IMR-90 (cell line): ENCODE measurements around the gene SMARCA4. TPM values are rescaled to one million over a fixed set of nuclear protein-coding genes. Genes with fewer than 3 reads are reported as not detected.

ENCODE experiments used
- ATAC-seq: fragments of 200-7000 bp; cut with Tn5 transposase; 2 replicates; pipeline ENCODE4 v1.9.1; 2020; ENCODE audit warnings: low read depth, mild to moderate bottlenecking, moderate library complexity
- BruUV-seq: library from RNA; stranded (reverse); fragments of 400-500 nt; replicated peaks from 2 replicates; lab custom pipeline; 2021; lab: Mats Ljungman, UMichigan
- CTCF ChIA-PET: fragments of 300-600 bp; formaldehyde crosslinking; extraction: SDS; loops from one replicate; lab custom pipeline; 2021; ENCODE audit warnings: antibody characterized with exemption; lab: Yijun Ruan, JAX
- POLR2A ChIA-PET: fragments of 300-600 bp; sonication (Branson Sonifier 250); formaldehyde crosslinking; loops from one replicate; lab custom pipeline; 2022; ENCODE audit warnings: antibody characterized with exemption; ENCODE audit not compliant: unreplicated experiment; lab: Charles Lee
- DNase-seq: peaks from one replicate; pipeline ENCODE4 v3.0.0; 2013
- H2AFZ ChIP-seq: replicated peaks from 2 replicates; pipeline ENCODE3; 2013; ENCODE audit warnings: low read length, mild to moderate bottlenecking; ENCODE audit not compliant: poor library complexity
- H2AK5ac ChIP-seq: 2 replicates; pipeline ENCODE4 v1.6.1; 2013; ENCODE audit warnings: low read depth, low read length, inconsistent platforms
- H2AK9ac ChIP-seq: replicated peaks from 2 replicates; pipeline ENCODE3; 2013; ENCODE audit warnings: mild to moderate bottlenecking, low read depth, low read length, moderate library complexity; ENCODE audit not compliant: poor library complexity
- H2BK120ac ChIP-seq: 2 replicates; pipeline ENCODE4 v1.6.1; 2013; ENCODE audit warnings: low read depth, low read length, inconsistent platforms
- H2BK15ac ChIP-seq: 3 replicates; pipeline ENCODE4 v1.6.1; 2013; ENCODE audit warnings: low read depth, low read length, inconsistent platforms
- H2BK20ac ChIP-seq: 2 replicates; pipeline ENCODE4 v1.6.1; 2013; ENCODE audit warnings: low read depth, mild to moderate bottlenecking, inconsistent platforms, low read length, moderate library complexity
- H2BK5ac ChIP-seq: 2 replicates; pipeline ENCODE4 v1.6.1; 2013; ENCODE audit warnings: mild to moderate bottlenecking, low read depth, low read length, inconsistent platforms; ENCODE audit not compliant: poor library complexity, severe bottlenecking
- H3K14ac ChIP-seq: replicated peaks from 2 replicates; pipeline ENCODE4 v1.6.1; 2013; ENCODE audit warnings: low read depth, low read length, inconsistent platforms
- H3K18ac ChIP-seq: 2 replicates; pipeline ENCODE4 v1.6.1; 2013; ENCODE audit warnings: low read depth, low read length, control low read depth
- H3K23ac ChIP-seq: 2 replicates; pipeline ENCODE4 v1.6.1; 2013; ENCODE audit warnings: low read depth, low read length, inconsistent platforms
- H3K27ac ChIP-seq: 2 replicates; pipeline ENCODE4 v1.5.1; 2013; ENCODE audit warnings: mild to moderate bottlenecking, control low read depth, low read length; ENCODE audit not compliant: insufficient read depth
- H3K27me3 ChIP-seq: 2 replicates; pipeline ENCODE4 v1.6.1; 2013; ENCODE audit warnings: low read length; ENCODE audit not compliant: control insufficient read depth, insufficient read depth
- H3K36me3 ChIP-seq: 2 replicates; pipeline ENCODE4 v1.6.1; 2013; ENCODE audit warnings: low read length, mixed read lengths; ENCODE audit not compliant: control insufficient read depth, insufficient read depth
- H3K4ac ChIP-seq: 2 replicates; pipeline ENCODE4 v1.6.1; 2013; ENCODE audit warnings: low read depth, low read length, inconsistent platforms
- H3K4me1 ChIP-seq: 2 replicates; pipeline ENCODE4 v1.6.1; 2013; ENCODE audit warnings: low read length, mixed read lengths; ENCODE audit not compliant: control insufficient read depth, insufficient read depth
- H3K4me2 ChIP-seq: 2 replicates; pipeline ENCODE4 v1.6.1; 2013; ENCODE audit warnings: low read depth, mild to moderate bottlenecking, control low read depth, low read length, moderate library complexity
- H3K4me3 ChIP-seq: 2 replicates; pipeline ENCODE4 v1.5.1; 2013; ENCODE audit warnings: low read depth, mild to moderate bottlenecking, control low read depth, low read length, moderate library complexity; ENCODE audit not compliant: insufficient read depth
- H3K56ac ChIP-seq: 2 replicates; pipeline ENCODE4 v1.6.1; 2013; ENCODE audit warnings: low read length, inconsistent platforms; ENCODE audit not compliant: insufficient read depth; ENCODE audit errors: extremely low read depth
- H3K79me1 ChIP-seq, 2 experiments: 2 replicates each; pipeline ENCODE4 v1.6.1; 2013; ENCODE audit warnings: low read length in 2 of 2, inconsistent platforms in 1 of 2, low read depth in 1 of 2
- H3K9ac ChIP-seq: 2 replicates; pipeline ENCODE4 v1.6.1; 2013; ENCODE audit warnings: low read depth, low read length, control low read depth
- H3K9me1 ChIP-seq: 2 replicates; pipeline ENCODE4 v1.6.1; 2013; ENCODE audit warnings: low read length, inconsistent platforms; ENCODE audit not compliant: insufficient read depth
- H3K9me3 ChIP-seq: 2 replicates; pipeline ENCODE4 v1.6.1; 2013; ENCODE audit warnings: low read length; ENCODE audit not compliant: control insufficient read depth, insufficient read depth
- H4K20me1 ChIP-seq: 2 replicates; pipeline ENCODE4 v1.6.1; 2013; ENCODE audit warnings: low read length, inconsistent platforms; ENCODE audit not compliant: insufficient read depth
- H4K5ac ChIP-seq: 2 replicates; pipeline ENCODE4 v1.6.1; 2013; ENCODE audit warnings: mild to moderate bottlenecking, low read depth, low read length, control low read depth
- H4K8ac ChIP-seq, 2 experiments: 2 replicates each; pipeline ENCODE4 v1.6.1; 2013; ENCODE audit warnings: low read depth in 2 of 2, low read length in 2 of 2, control low read depth in 1 of 2, inconsistent platforms in 1 of 2
- H4K91ac ChIP-seq: 2 replicates; pipeline ENCODE4 v1.6.1; 2013; ENCODE audit warnings: low read depth, low read length, inconsistent platforms; ENCODE audit not compliant: insufficient read depth
- BHLHE40 ChIP-seq: fragments of 150-350 bp; IDR thresholded peaks from 2 replicates; pipeline ENCODE4 v1.6.1; 2016; ENCODE audit warnings: mild to moderate bottlenecking, low read depth, low read length
- CEBPB ChIP-seq: IDR thresholded peaks from 2 replicates; pipeline ENCODE4 v1.6.1; 2012; ENCODE audit warnings: low read depth, low read length, improper control_type of control experiment
- CHD1 ChIP-seq: IDR thresholded peaks from 2 replicates; pipeline ENCODE4 v1.6.1; 2012; ENCODE audit warnings: low read depth, low read length, improper control_type of control experiment
- FOS ChIP-seq: fragments of 150-350 bp; IDR thresholded peaks from 2 replicates; pipeline ENCODE4 v1.6.1; 2016; ENCODE audit warnings: low read depth, low read length
- MAFK ChIP-seq: IDR thresholded peaks from 2 replicates; pipeline ENCODE4 v1.6.1; 2012; ENCODE audit warnings: low read depth, low read length, improper control_type of control experiment
- MAZ ChIP-seq: IDR thresholded peaks from 2 replicates; pipeline ENCODE4 v1.6.1; 2012; ENCODE audit warnings: low read depth, mild to moderate bottlenecking, low read length, improper control_type of control experiment, moderate library complexity, borderline replicate concordance
- MXI1 ChIP-seq: IDR thresholded peaks from 2 replicates; pipeline ENCODE4 v1.6.1; 2012; ENCODE audit warnings: low read depth, mild to moderate bottlenecking, low read length, moderate library complexity, borderline replicate concordance
- POLR2A ChIP-seq: IDR thresholded peaks from 2 replicates; pipeline ENCODE4 v1.6.1; 2012; ENCODE audit warnings: mild to moderate bottlenecking, low read depth, low read length
- RAD21 ChIP-seq: IDR thresholded peaks from 2 replicates; pipeline ENCODE4 v1.6.1; 2012; ENCODE audit warnings: low read length, improper control_type of control experiment
- RFX5 ChIP-seq: IDR thresholded peaks from 2 replicates; pipeline ENCODE4 v1.8.0; 2012; ENCODE audit warnings: low read depth, mild to moderate bottlenecking, low read length, moderate library complexity
- SMC3 ChIP-seq: fragments of 150-350 bp; IDR thresholded peaks from 2 replicates; pipeline ENCODE4 v1.6.1; 2016; ENCODE audit warnings: low read depth, mild to moderate bottlenecking, antibody characterized with exemption, low read length, moderate library complexity
- WGBS, 2 experiments: methylation state at CpG; one replicate each; pipeline versions ENCODE4 v1.1.5 to v1.1.7; 2013; ENCODE audit warnings: missing lambda C conversion rate in 2 of 2; ENCODE audit not compliant: insufficient read length in 1 of 2; ENCODE audit errors: extremely low coverage in 2 of 2; 5-methylcytosine and 5-hydroxymethylcytosine counted together
- dilution Hi-C: fragments of 300-500 bp; cut with HindIII; formaldehyde crosslinking; loops from one replicate; pipeline ENCODE4 v1.14.3; 2018; ENCODE audit warnings: low sequenced_read_pairs; ENCODE audit not compliant: unreplicated experiment
- in situ Hi-C: fragments of 300-500 bp; cut with MboI; formaldehyde crosslinking; loops from 3 replicates; pipeline ENCODE4 v1.14.3; 2019; ENCODE audit warnings: low sequenced_read_pairs, inconsistent platforms, mixed read lengths
- intact Hi-C: fragments of 100-400 bp; cut with micrococcal nuclease; formaldehyde crosslinking; loops from 2 replicates; pipeline ENCODE4 v1.10.0; 2022
- polyA plus RNA-seq, 3 experiments: library from polyadenylated mRNA; depleted of rRNA; stranded (reverse); fragments of >200 nt; gene quantifications; 2 replicates each; pipeline ENCODE4 v1.2.3, GENCODE V29; 2012; ENCODE audit warnings: low replicate concordance in 1 of 3
- total RNA-seq: library from RNA; depleted of rRNA; stranded (reverse); fragments of >200 nt; gene quantifications from 2 replicates; pipeline ENCODE4 v1.2.3, GENCODE V29; 2012
- TF ChIP-seq, protein P1 (sequence below): conservative IDR thresholded peaks from 2 replicates; pipeline ENCODE4 v1.5.1; 2012; ENCODE audit warnings: mild to moderate bottlenecking, low read depth, low read length, improper control_type of control experiment
- TF ChIP-seq, protein P2 (sequence below): fragments of 150-350 bp; IDR thresholded peaks from 2 replicates; pipeline ENCODE4 v1.6.1; 2017; ENCODE audit warnings: mild to moderate bottlenecking, antibody characterized with exemption, low read length, low read depth

Gene SMARCA4
- total and polyA plus RNA-seq, 2 of the 4 experiments (the other 2 are of a cell fraction) = 41.4 to 85.6 TPM

DNA sequence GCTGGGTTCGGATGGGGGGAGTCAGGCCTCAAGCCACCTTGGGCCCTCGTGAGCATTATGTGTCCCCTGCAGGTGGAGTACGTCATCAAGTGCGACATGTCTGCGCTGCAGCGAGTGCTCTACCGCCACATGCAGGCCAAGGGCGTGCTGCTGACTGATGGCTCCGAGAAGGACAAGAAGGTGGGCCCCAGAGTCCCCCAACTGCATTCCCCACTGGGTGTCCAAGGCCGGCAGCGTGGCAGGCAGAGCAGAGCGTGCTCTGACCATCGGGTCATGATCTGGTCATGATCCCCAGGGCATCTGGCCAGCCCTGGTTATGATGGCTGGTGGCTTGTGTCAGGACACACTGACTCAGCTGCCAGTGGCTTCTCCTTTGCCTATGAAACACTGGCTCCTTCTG, 63.4 kb downstream of the SMARCA4 start:
- H2AK9ac ChIP-seq = no peak overlapping the region
- BruUV-seq = no TSS peak
- dilution Hi-C loops (no loop called here), intact Hi-C loops (no loop called here), in situ Hi-C loops (no loop called here)
- ChIA-PET POLR2A (no interaction called here), CTCF (no interaction called here)
- H2AFZ ChIP-seq = no peak overlapping the region
- H3K18ac ChIP-seq = no peak overlapping the region
- H3K79me1 ChIP-seq = peaks cover 2 to 29% of the 10 kb centered on the region in 2 experiments; a peak in 3 of 4 replicates
- no peaks in the 10 kb centered on the region for H3K27me3 ChIP-seq
- no peaks in the 10 kb centered on the region for H3K4me1 ChIP-seq
- no peak overlapping the region for H3K4me3 ChIP-seq
- no peak overlapping the region for H3K4ac ChIP-seq
- no peak for DNase-seq
- H2BK120ac ChIP-seq = no peak overlapping the region
- H4K91ac ChIP-seq = no peak overlapping the region
- no peak overlapping the region for H3K56ac ChIP-seq
- H2AK5ac ChIP-seq = no peak overlapping the region
- H3K14ac ChIP-seq = no peak overlapping the region
- H2BK20ac ChIP-seq = no peak overlapping the region
- TF ChIP-seq CHD1 (no peak), MXI1 (no peak), RAD21 (no peak), RFX5 (no peak), CEBPB (no peak), MAFK (no peak), SMC3 (no peak), BHLHE40 (no peak), POLR2A (no peak), MAZ (no peak), FOS (no peak)
- TF ChIP-seq, protein P1, sequence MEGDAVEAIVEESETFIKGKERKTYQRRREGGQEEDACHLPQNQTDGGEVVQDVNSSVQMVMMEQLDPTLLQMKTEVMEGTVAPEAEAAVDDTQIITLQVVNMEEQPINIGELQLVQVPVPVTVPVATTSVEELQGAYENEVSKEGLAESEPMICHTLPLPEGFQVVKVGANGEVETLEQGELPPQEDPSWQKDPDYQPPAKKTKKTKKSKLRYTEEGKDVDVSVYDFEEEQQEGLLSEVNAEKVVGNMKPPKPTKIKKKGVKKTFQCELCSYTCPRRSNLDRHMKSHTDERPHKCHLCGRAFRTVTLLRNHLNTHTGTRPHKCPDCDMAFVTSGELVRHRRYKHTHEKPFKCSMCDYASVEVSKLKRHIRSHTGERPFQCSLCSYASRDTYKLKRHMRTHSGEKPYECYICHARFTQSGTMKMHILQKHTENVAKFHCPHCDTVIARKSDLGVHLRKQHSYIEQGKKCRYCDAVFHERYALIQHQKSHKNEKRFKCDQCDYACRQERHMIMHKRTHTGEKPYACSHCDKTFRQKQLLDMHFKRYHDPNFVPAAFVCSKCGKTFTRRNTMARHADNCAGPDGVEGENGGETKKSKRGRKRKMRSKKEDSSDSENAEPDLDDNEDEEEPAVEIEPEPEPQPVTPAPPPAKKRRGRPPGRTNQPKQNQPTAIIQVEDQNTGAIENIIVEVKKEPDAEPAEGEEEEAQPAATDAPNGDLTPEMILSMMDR = no peak
- TF ChIP-seq, protein P2, sequence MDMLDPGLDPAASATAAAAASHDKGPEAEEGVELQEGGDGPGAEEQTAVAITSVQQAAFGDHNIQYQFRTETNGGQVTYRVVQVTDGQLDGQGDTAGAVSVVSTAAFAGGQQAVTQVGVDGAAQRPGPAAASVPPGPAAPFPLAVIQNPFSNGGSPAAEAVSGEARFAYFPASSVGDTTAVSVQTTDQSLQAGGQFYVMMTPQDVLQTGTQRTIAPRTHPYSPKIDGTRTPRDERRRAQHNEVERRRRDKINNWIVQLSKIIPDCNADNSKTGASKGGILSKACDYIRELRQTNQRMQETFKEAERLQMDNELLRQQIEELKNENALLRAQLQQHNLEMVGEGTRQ = no peak
- no peak overlapping the region for H3K27ac ChIP-seq
- no peak overlapping the region for H3K9ac ChIP-seq
- no peak overlapping the region for H3K4me2 ChIP-seq
- no peak overlapping the region for H2BK5ac ChIP-seq
- no peak overlapping the region for H4K8ac ChIP-seq
- H2BK15ac ChIP-seq = no peak overlapping the region
- H3K36me3 ChIP-seq = peaks cover 92% of the 10 kb centered on the region
- H3K9me3 ChIP-seq = no peaks in the 10 kb centered on the region
- peaks cover 10% of the 10 kb centered on the region; the same call in 1 of the 2 replicates for H4K20me1 ChIP-seq
- H3K23ac ChIP-seq = no peak overlapping the region
- H4K5ac ChIP-seq = no peak overlapping the region
- no peaks in the 10 kb centered on the region for H3K9me1 ChIP-seq
- ATAC-seq = no peak
- 92% methylated on average over 8 of the region's 13 CpGs; no CpG with 5 or more reads in 1 of the 2 experiments for WGBS, 2 experiments
